Measurements from ENCODE around the gene KIAA1143. TPM values are rescaled to one million over a fixed set of nuclear protein-coding genes. Genes with fewer than 3 reads are reported as not detected.

KIAA1143 gene
- total RNA-seq = 39.2 and 43.7 TPM in 2 replicates

DNA sequence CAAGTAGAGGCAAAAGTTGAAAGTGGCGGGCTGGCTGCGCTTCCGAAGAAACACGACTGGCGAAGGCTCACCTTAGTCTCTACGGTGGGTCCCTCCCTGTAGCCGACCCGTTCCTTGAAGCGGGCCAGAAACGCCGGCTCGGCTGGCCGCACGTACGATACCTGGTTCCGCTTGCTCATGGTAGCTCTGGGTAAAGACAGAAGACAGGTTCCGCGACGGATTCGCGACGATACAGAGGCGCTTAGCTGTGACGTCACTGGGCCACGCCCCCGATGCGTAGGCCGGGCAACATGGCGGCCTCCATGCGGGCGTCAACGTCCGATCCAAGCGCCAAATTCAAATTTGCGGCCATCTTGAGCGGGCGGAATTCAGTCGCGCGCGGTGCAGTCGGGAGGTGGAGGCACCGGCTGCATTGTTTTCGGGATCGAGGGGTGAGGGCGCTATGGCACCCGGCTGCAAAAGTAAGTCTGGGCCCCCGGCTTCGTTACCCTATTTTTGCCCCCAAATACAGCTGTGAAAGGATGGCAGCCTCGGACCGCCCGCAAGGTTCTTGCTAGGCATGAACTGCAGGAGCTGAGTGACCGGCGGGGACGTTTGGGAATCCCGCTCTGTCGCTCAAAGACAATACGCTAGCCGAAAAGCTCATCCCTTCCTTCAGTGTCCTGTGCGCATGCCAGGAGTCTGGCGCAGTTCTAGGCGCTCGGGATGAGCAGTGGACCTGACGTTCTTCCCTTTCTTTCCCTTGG lies at the start of gene KIAA1143, which contains the start of gene KIF15:
Gene KIAA1143, minus strand, starts transcription at position 196 of the 746 bp plus-strand sequence. Its CDS starts 17 bp downstream, at position 179.
Gene KIF15, plus strand, starts transcription at position 371 of the 746 bp plus-strand sequence. Its CDS starts 72 bp downstream, at position 443.
- Mint-ChIP-seq H3K9me3 (peaks cover 46% of the 10 kb centered on the region), H3K4me1 (ENCODE audit: low read depth) (peaks cover 22% of the 10 kb centered on the region), H3K27me3 (ENCODE audit: low read depth) (no peaks in the 10 kb centered on the region), H3K36me3 (ENCODE audit: low read depth) (peaks cover 76% of the 10 kb centered on the region), H3K4me3 (ENCODE audit: low read depth) (peak within 1 kb of the TSS; percentile 96), H3K27ac (peak within 1 kb of the TSS; percentile 90)
- DNase-seq (ENCODE audit: low spot score) = peak; percentile 94
- intact Hi-C loops (cut with micrococcal nuclease) = loop anchor here (2.0 to 10.0 kb wide), 7 partner anchors 33 to 1474 kb away; partner anchors contain the start of genes EXOSC7, SNRK, TMEM42 and ZDHHC3

DNA sequence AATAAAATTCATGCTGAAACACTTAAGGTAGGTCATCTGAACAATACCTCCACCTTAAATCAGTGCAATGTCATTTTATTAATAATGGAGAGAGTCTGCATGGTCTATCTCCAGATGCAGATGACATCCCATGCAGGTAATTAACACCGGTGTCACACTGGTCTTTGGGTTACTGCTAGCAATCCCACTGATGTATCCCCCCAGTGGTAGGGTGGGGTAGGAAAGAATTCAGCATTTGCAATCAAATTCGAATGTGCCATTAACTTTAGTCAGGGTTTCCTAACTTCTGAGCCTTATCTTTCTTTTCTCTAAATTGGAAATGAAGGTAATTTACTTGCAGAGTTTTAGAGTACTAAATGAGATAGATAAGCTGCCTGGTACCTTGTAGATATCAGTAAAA lies 44.5 kb upstream of the KIAA1143 start:
- intact Hi-C loops (cut with micrococcal nuclease) = no loop called here
- Mint-ChIP-seq H3K27me3 (ENCODE audit: low read depth) (no peaks in the 10 kb centered on the region), H3K4me1 (ENCODE audit: low read depth) (no peaks in the 10 kb centered on the region), H3K4me3 (ENCODE audit: low read depth) (no peak overlapping the region), H3K36me3 (ENCODE audit: low read depth) (peaks cover 62% of the 10 kb centered on the region), H3K9me3 (no peaks in the 10 kb centered on the region), H3K27ac (no peak overlapping the region)
- DNase-seq (ENCODE audit: low spot score) = no peak

DNA sequence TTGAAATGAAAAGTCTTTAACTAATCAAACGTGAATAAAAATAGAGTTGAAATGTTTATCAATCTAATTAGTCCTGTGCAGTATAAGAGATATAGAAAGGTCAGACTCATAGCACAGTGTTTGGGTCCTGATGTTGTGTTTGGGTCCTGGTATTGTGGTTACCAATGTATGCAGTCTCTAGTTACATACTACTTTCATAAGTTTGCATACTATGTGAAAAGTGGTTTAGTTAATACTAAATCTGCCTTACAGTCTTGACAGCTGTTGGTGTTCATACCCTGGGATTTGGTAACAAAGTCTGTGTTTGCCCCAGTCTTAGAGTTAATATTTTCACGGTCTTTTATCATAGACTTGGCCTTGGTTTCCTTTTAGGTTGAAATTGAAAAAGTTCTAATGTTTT lies 41.9 kb upstream of the KIAA1143 start:
- Mint-ChIP-seq H3K9me3 (no peaks in the 10 kb centered on the region), H3K4me3 (ENCODE audit: low read depth) (no peak overlapping the region), H3K36me3 (ENCODE audit: low read depth) (peaks cover 70% of the 10 kb centered on the region), H3K27me3 (ENCODE audit: low read depth) (no peaks in the 10 kb centered on the region), H3K4me1 (ENCODE audit: low read depth) (no peaks in the 10 kb centered on the region), H3K27ac (no peak overlapping the region)
- DNase-seq (ENCODE audit: low spot score) = no peak
- intact Hi-C loops (cut with micrococcal nuclease) = no loop called here

DNA sequence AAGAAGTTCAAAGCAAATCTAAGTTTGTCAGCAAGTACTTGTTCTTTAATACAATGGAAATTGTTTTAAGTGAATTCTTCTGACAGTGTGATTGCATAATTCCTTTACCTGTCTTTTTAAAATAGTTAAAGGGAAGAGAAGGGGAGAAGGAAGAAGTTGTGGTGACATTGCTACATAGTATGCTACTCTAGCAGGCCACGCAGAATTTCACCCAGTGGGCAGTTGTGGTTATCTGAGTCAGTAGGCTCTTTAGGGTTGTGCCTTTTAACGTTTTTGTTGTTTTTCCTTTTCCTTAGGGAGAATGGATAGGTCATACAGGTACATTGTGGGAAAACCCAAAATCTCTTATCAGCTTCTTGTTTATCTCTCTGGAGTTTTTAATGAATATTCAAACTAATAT lies 40.6 kb upstream of the KIAA1143 start:
- Mint-ChIP-seq H3K4me1 (ENCODE audit: low read depth) (no peaks in the 10 kb centered on the region), H3K27me3 (ENCODE audit: low read depth) (no peaks in the 10 kb centered on the region), H3K36me3 (ENCODE audit: low read depth) (peaks cover 70% of the 10 kb centered on the region), H3K27ac (no peak overlapping the region), H3K9me3 (no peaks in the 10 kb centered on the region), H3K4me3 (ENCODE audit: low read depth) (no peak overlapping the region)
- intact Hi-C loops (cut with micrococcal nuclease) = no loop called here
- DNase-seq (ENCODE audit: low spot score) = no peak

DNA sequence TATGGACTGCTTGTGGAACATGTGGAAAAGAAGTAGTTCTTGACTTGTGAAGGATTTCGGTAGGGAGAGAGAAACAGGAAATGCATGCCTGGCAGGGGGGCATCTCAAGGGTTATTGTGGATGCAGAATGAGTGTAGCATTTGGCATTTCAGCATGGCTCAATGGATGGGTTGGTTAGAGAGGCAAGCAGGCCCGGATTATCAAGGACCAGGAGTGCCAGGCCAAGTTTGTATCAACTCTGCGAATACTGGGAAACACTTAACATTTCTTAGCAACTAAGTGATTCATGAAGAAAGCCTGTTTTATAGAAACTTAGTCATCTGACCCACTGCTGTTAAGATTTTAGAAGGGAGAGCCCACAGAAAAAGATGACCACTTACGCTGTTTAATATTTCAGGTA lies 33.8 kb upstream of the KIAA1143 start:
- intact Hi-C loops (cut with micrococcal nuclease) = no loop called here

DNA sequence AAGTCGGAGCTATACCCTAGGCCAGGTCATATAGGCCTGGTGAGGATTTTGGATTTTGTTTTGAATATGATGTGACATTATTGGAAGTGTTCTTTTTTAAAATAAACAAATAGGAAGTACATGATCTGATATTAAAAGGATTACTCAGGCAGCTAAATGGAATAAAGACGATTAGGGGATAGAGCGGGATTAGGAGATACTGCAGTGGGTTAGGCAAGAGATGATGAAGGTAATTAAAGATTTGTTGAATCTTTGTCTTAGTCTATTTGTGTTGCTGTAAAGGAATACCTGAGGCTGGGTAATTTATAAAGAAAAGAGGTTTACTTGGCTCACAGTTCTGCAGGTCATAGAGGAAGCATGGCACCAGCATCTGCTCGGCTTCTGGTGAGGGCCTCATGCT lies 21.5 kb upstream of the KIAA1143 start:
- H3K36me3 Mint-ChIP-seq (ENCODE audit: low read depth) = peaks cover 77% of the 10 kb centered on the region
- H3K27ac Mint-ChIP-seq = no peak overlapping the region
- DNase-seq (ENCODE audit: low spot score) = no peak
- no peaks in the 10 kb centered on the region for H3K9me3 Mint-ChIP-seq
- intact Hi-C loops (cut with micrococcal nuclease) = no loop called here
- no peaks in the 10 kb centered on the region for H3K27me3 Mint-ChIP-seq (ENCODE audit: low read depth)
- no peaks in the 10 kb centered on the region for H3K4me1 Mint-ChIP-seq (ENCODE audit: low read depth)
- H3K4me3 Mint-ChIP-seq (ENCODE audit: low read depth) = no peak overlapping the region

More for the DNA sequence above, 33.8 kb upstream of the KIAA1143 start:
- no peaks in the 10 kb centered on the region for H3K4me1 Mint-ChIP-seq (ENCODE audit: low read depth)
- no peaks in the 10 kb centered on the region for H3K27me3 Mint-ChIP-seq (ENCODE audit: low read depth)
- peaks cover 67% of the 10 kb centered on the region for H3K36me3 Mint-ChIP-seq (ENCODE audit: low read depth)
- H3K27ac Mint-ChIP-seq = no peak overlapping the region
- H3K9me3 Mint-ChIP-seq = no peaks in the 10 kb centered on the region
- DNase-seq (ENCODE audit: low spot score) = no peak
- no peak overlapping the region for H3K4me3 Mint-ChIP-seq (ENCODE audit: low read depth)

DNA sequence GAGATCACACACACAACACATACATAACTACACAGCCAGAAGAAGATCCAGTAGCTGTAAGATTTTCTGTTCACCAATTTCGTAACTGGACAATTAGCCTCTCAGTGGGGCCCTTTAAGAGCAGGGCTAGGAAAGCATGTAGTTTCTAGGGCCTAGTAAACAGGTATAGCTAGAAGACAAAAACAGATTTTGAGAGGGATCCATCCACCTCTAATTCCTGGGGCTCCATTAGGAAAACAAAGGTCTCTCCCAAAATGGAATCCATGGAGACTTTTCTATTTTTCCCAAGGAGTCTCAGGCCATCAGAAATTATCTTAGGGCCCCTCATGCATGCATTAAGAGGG lies 10.7 kb upstream of the KIAA1143 start:
- Mint-ChIP-seq H3K9me3 (peaks cover 53% of the 10 kb centered on the region), H3K27me3 (ENCODE audit: low read depth) (no peaks in the 10 kb centered on the region), H3K4me1 (ENCODE audit: low read depth) (no peaks in the 10 kb centered on the region), H3K4me3 (ENCODE audit: low read depth) (no peak overlapping the region), H3K36me3 (ENCODE audit: low read depth) (peaks cover 81% of the 10 kb centered on the region), H3K27ac (no peak overlapping the region)
- intact Hi-C loops (cut with micrococcal nuclease) = no loop called here
- DNase-seq (ENCODE audit: low spot score) = no peak

DNA sequence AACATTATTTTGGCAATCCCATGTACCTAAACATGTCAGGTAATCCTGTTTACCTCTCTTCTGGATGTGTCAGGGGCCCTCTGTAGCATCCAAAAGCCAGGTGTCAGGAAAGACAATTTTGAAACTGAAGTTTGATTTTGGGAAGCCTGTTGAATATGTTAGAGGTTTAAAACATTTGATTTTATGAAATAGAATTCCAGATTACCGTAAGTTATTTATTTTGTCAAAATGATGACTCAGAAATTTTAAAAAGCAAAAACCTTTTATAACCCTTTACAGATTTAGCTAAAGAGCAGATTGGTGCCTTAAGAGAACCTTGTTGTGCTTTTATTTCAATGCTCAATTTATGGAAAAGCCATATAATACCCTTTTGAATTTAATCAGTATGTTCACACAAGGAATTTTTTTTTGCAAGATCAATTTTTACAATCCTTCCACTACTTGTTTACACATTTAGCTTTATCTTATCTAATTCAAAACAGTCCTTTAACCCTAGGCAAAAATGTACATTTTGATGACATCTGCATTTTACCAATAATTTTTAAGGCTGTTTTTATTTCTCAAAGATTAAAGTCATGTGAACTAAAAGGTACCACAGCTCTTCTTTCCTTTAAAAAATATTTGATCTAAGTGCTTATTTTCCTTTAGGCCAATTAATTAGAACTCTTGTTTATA lies 10.1 kb upstream of the KIAA1143 start:
- H3K4me3 Mint-ChIP-seq (ENCODE audit: low read depth) = no peak overlapping the region
- H3K27me3 Mint-ChIP-seq (ENCODE audit: low read depth) = no peaks in the 10 kb centered on the region
- intact Hi-C loops (cut with micrococcal nuclease) = no loop called here
- peaks cover 55% of the 10 kb centered on the region for H3K9me3 Mint-ChIP-seq
- peaks cover 85% of the 10 kb centered on the region for H3K36me3 Mint-ChIP-seq (ENCODE audit: low read depth)
- no peak for DNase-seq (ENCODE audit: low spot score)
- H3K4me1 Mint-ChIP-seq (ENCODE audit: low read depth) = no peaks in the 10 kb centered on the region
- H3K27ac Mint-ChIP-seq = no peak overlapping the region

DNA sequence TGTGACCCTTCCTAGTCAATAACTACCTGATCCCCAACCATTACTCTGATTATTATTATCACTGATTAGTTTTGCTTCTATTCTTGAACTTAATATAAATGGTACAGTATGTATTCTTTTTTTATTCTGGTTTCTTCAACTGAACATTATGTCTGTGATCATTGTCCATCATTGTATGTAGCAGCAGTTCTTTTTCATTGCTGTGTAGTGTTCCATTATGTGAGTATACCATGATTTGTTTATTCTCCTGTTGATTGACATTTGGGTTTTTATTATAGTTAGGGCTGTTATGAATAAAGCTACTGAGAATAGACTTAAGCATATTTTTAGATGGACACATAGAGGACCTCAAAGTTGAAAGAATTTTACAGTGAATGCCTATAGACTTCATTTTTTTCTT lies 2.8 kb upstream of the KIAA1143 start:
- Mint-ChIP-seq H3K27me3 (ENCODE audit: low read depth) (no peaks in the 10 kb centered on the region), H3K4me1 (ENCODE audit: low read depth) (peaks cover 22% of the 10 kb centered on the region), H3K27ac (no peak overlapping the region), H3K36me3 (ENCODE audit: low read depth) (peaks cover 75% of the 10 kb centered on the region), H3K9me3 (peaks cover 38% of the 10 kb centered on the region), H3K4me3 (ENCODE audit: low read depth) (no peak overlapping the region)
- no peak for DNase-seq (ENCODE audit: low spot score)
- intact Hi-C loops (cut with micrococcal nuclease) = loop anchor here (5.0 to 10.0 kb wide), 5 partner anchors 119 to 1477 kb away; partner anchors contain the start of genes EXOSC7, SNRK, ZDHHC3 and ZNF35

DNA sequence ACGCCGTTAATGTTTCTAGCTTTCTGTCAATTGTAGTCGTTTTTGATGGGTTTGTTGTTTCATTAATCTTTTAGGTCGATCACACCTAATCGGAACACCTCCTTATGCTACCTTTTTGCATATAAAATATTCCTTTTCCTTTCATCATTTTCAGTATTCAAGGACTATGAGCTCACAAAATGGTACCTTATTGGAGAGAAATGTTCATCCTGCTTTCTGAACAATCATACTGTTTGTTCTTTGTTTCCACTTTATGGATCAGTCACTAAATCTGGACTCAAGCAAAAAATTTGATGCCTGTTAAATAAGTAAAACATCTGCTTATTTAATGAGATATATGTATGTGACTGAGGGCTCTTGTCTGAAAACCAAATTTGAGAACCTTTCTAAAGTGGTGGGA lies 1.3 kb upstream of the KIAA1143 start:
- no peak for DNase-seq (ENCODE audit: low spot score)
- Mint-ChIP-seq H3K9me3 (peaks cover 43% of the 10 kb centered on the region), H3K36me3 (ENCODE audit: low read depth) (peaks cover 75% of the 10 kb centered on the region), H3K4me1 (ENCODE audit: low read depth) (peaks cover 22% of the 10 kb centered on the region), H3K4me3 (ENCODE audit: low read depth) (peak overlapping the region; percentile 96), H3K27ac (peak overlapping the region; percentile 90), H3K27me3 (ENCODE audit: low read depth) (no peaks in the 10 kb centered on the region)
- intact Hi-C loops (cut with micrococcal nuclease) = loop anchor here (5.0 to 10.0 kb wide), 5 partner anchors 118 to 1475 kb away; partner anchors contain the start of genes EXOSC7, SNRK, ZDHHC3 and ZNF35

DNA sequence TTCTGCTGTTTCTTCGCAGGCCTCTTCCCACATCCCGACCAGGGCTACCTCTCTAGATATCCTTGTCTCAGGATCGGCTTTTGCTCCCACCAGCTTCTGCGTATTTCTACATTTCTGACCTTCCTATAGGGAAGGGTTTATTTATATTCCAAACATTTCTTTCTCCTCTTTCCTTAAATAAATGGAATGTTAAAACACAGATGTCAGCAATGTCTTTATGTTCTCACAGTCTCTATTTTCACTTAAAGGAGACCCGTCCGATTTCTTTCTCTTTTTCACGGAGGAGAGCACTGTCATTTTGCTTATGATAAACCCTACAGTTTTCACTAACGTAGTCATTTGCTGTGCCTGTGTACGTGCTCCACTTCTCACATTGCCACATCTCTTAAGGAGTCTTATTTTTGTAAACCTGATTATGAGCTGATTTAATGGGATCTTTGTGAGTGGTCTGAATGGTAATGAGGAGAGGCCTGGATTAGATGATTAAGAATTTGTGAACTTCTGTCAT lies 805 bp upstream of the KIAA1143 start:
- Mint-ChIP-seq H3K27ac (peak overlapping the region; percentile 90), H3K9me3 (peaks cover 46% of the 10 kb centered on the region), H3K4me1 (ENCODE audit: low read depth) (peaks cover 22% of the 10 kb centered on the region), H3K4me3 (ENCODE audit: low read depth) (peak overlapping the region; percentile 96), H3K36me3 (ENCODE audit: low read depth) (peaks cover 75% of the 10 kb centered on the region), H3K27me3 (ENCODE audit: low read depth) (no peaks in the 10 kb centered on the region)
- intact Hi-C loops (cut with micrococcal nuclease) = loop anchor here (5.0 to 10.0 kb wide), 5 partner anchors 117 to 1475 kb away; partner anchors contain the start of genes EXOSC7, SNRK, ZDHHC3 and ZNF35
- DNase-seq (ENCODE audit: low spot score) = no peak

DNA sequence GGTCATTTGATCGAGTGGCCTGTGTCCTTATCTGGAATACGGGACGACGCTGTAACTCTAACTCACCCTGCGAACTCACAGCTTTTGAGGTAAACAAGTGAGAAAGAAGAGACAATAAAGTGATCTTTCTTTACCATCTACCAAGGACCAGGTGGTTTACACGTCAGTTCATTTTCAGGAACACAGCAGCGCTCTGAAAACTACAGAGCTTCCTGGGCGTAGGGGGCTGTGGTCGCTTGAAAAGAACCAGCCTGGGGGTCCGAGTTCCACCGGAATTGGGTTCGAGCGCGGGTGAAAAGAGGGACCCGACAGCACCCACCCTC lies 357 bp downstream of the KIAA1143 start:
- Mint-ChIP-seq H3K9me3 (peaks cover 47% of the 10 kb centered on the region), H3K4me1 (ENCODE audit: low read depth) (peaks cover 20% of the 10 kb centered on the region), H3K27me3 (ENCODE audit: low read depth) (no peaks in the 10 kb centered on the region), H3K4me3 (ENCODE audit: low read depth) (peak overlapping the region; percentile 96), H3K27ac (peak overlapping the region; percentile 90), H3K36me3 (ENCODE audit: low read depth) (peaks cover 76% of the 10 kb centered on the region)
- intact Hi-C loops (cut with micrococcal nuclease) = loop anchor here (2.0 to 10.0 kb wide), 7 partner anchors 32 to 1474 kb away; partner anchors contain the start of genes EXOSC7, SNRK, TMEM42 and ZDHHC3
- no peak for DNase-seq (ENCODE audit: low spot score)

Data from activated T-helper 2 cell treated with anti-CD3 and anti-CD28 coated beads, Interferon-gamma antibody, Interleukin-2, Interleukin-4, amounts not matched to agents 10 μg/mL and 5 μg/mL and 100 μg/mL, durations not matched to agents 14 hours and 24 hours and 36 hours (primary cell).